ENCODE results near the gene FCGR3B. TPM values are rescaled to one million over a fixed set of nuclear protein-coding genes. Genes with fewer than 3 reads are reported as not detected.
"Not testable (repeated sequence)": the region's sequence is repeated elsewhere in the genome, so short reads cannot be mapped to it uniquely, and the experiment has no call there.

FCGR3B gene
- total RNA-seq, 2 experiments from 2014 or later = not detected

GRCh38 chr1:161580879-161581537, 50.0 kb downstream of the FCGR3B start:
- DNase-seq; POLR2A ChIA-PET; H3K4me3 Mint-ChIP-seq; H3K27ac Mint-ChIP-seq; H3K4me1 Mint-ChIP-seq; H3K36me3 Mint-ChIP-seq (ENCODE audit: low read depth); H3K27me3 Mint-ChIP-seq; H3K9me3 Mint-ChIP-seq; CTCF ChIA-PET: not testable (repeated sequence)

GRCh38 chr1:161579856-161580507, 51.0 kb downstream of the FCGR3B start:
- H3K27ac Mint-ChIP-seq; H3K9me3 Mint-ChIP-seq; H3K27me3 Mint-ChIP-seq; DNase-seq; H3K4me1 Mint-ChIP-seq; CTCF ChIA-PET; H3K4me3 Mint-ChIP-seq; POLR2A ChIA-PET; H3K36me3 Mint-ChIP-seq (ENCODE audit: low read depth): not testable (repeated sequence)

DNA sequence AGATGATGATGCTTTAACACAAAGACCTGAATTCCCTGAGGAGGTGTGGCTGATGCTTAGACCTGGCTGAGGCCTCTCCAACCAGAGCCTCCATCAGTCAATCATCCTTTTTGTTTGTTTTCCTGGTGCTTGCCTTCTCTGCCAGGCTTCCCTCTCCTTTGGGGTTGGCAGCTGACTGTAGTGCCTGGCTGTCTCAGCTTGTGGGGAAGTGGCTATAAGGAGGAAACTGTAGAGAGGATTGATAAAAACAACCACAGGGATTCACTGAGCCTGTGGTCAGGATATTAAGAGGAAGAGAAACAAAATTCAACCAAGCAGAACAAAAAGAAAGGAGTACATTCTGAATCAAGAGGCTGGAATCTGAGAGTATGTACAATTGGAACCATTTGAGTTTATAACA, 54.3 kb downstream of the FCGR3B start:
- H3K4me3 Mint-ChIP-seq; POLR2A ChIA-PET; H3K36me3 Mint-ChIP-seq (ENCODE audit: low read depth); CTCF ChIA-PET; DNase-seq; H3K4me1 Mint-ChIP-seq; H3K27me3 Mint-ChIP-seq; H3K9me3 Mint-ChIP-seq; H3K27ac Mint-ChIP-seq: not testable (repeated sequence)

Other genes with a start within 250 kb of the FCGR3B start
- gene FCGR2A, start 125.7 kb downstream of the FCGR3B start, total RNA-seq = under 1 TPM in 1 of 2 experiments, not detected in 1; 0.30 TPM
- 1 to 10 TPM in 1 of 2 experiments, under 1 TPM in 1; 0.91 to 1.2 TPM for gene HSPA6, start 106.6 kb downstream of the FCGR3B start, total RNA-seq
- gene FCGR3A, start 81.4 kb downstream of the FCGR3B start, total RNA-seq = under 1 TPM; 0.18 to 0.53 TPM
- gene FCGR2B, start 32.0 kb upstream of the FCGR3B start, total RNA-seq = under 1 TPM; 0.18 to 0.25 TPM
- gene FCRLA, start 76.1 kb upstream of the FCGR3B start, total RNA-seq = not detected
- gene FCRLB, start 90.4 kb upstream of the FCGR3B start, total RNA-seq = under 1 TPM; 0.35 to 0.43 TPM
- 10 to 100 TPM; 23.4 to 23.5 TPM for gene DUSP12, start 118.6 kb upstream of the FCGR3B start, total RNA-seq
- 10 to 100 TPM; 19.3 TPM for gene ATF6, start 135.1 kb upstream of the FCGR3B start, total RNA-seq